Ovary (tissue), 9 donors: ENCODE data around the gene NPAS3. TPM values are rescaled to one million over a fixed set of nuclear protein-coding genes. Genes with fewer than 3 reads are reported as not detected.

Experiments
- DNase-seq, 5 donors: peaks; one replicate each; pipeline ENCODE4 v3.0.0-alpha.2; 2019 to 2020
- H3K27ac ChIP-seq, 2 donors: fragments of 200-600 bp; one replicate each; pipeline versions ENCODE4 v1.5.1 to v1.8.0; 2019 to 2022
- H3K27me3 ChIP-seq: fragments of 200-600 bp; one replicate; pipeline ENCODE4 v1.8.0; 2022
- H3K36me3 ChIP-seq: fragments of 200-600 bp; sonication (generic); one replicate; pipeline ENCODE4 v1.5.1; 2019
- H3K4me1 ChIP-seq: one replicate; pipeline ENCODE4 v1.8.1; 2013; ENCODE audit warnings: mild to moderate bottlenecking, moderate library complexity; ENCODE audit not compliant: insufficient read depth
- H3K4me3 ChIP-seq: fragments of 200-600 bp; sonication (generic); one replicate; pipeline ENCODE4 v1.5.1; 2017
- H3K9me3 ChIP-seq, 2 donors: fragments of 200-600 bp in 1 of 2; sonication (generic) in 1 of 2; one replicate each; pipeline versions ENCODE4 v1.5.1 to v1.8.1; 2013 to 2019; ENCODE audit warnings: mild to moderate bottlenecking in 1 of 2, moderate library complexity in 1 of 2
- EP300 ChIP-seq: sonication (generic); formaldehyde crosslinking; IDR thresholded peaks from one replicate; pipeline ENCODE4 v1.6.1; 2017; ENCODE audit warnings: antibody characterized with exemption
- POLR2A ChIP-seq: fragments of 450-650 bp; IDR thresholded peaks from one replicate; pipeline ENCODE4 v1.6.1; 2017; ENCODE audit warnings: antibody characterized with exemption, mild to moderate bottlenecking, moderate library complexity
- WGBS, 3 donors: extraction: QIAGEN DNeasy Blood & Tissue Kit in 1 of 3; methylation state at CpG; one replicate each; pipeline versions ENCODE4 v1.1.5 to v1.1.7; 2013 to 2017; 5-methylcytosine and 5-hydroxymethylcytosine counted together
- intact Hi-C, 4 donors: fragments of 100-400 bp; cut with DNase I; formaldehyde crosslinking; loops; one replicate each; pipeline versions ENCODE4 v1.11.0 to v1.15.1; 2022 to 2023
- polyA plus RNA-seq, 2 donors: library from polyadenylated mRNA; stranded (reverse); fragments of 200-250 nt in 1 of 2; fragments of 350-450 nt in 1 of 2; fragmentation: Illumina TruSeq in 1 of 2; extraction: RNeasy Lipid Tissue Mini Kit (QIAGEN cat#74804) in 1 of 2; gene quantifications; one replicate each; pipeline ENCODE4 v1.2.3, GENCODE V29; 2013 to 2014
- total RNA-seq, 7 donors: library from RNA; depleted of rRNA in 2 of 7; stranded (reverse); fragments of >200 nt in 2 of 7; fragmentation: NEBNext Ultra II Directional in 3 of 7; extraction: Animal tissue kit (Norgen Biotek cat#: 25700) in 3 of 7; gene quantifications; one replicate each; pipeline versions ENCODE4 v1.1.0 to v1.2.4, GENCODE V29; 2016 to 2023
- TF ChIP-seq, protein P1 (sequence below), 3 donors: fragments of 450-650 bp in 2 of 3; fragments of 200-600 bp in 1 of 3; IDR thresholded peaks; one replicate each; pipeline versions ENCODE4 v1.5.1 to v1.8.0; 2016 to 2022; ENCODE audit warnings: antibody characterized with exemption in 3 of 3, mild to moderate bottlenecking in 1 of 3
- donor health status: DM: no; HTN: no; CAD: no; lungs with moderate emphysema.
- donor health status: DM: no; HTN: no; CAD: no.
- donor health status: Bipolar disorder and iron deficiency.
- donor health status: DM: yes; HTN: yes; CAD: no.
- donor health status: DM: no; HTN: no; CAD: no.
- donor health status: DM: yes; HTN: yes; CAD: no.

The NPAS3 gene
- total and polyA plus RNA-seq, 9 donors: 1.9 to 15.4 (median 11.4) TPM

GRCh38 chr14:33670235-33670634 lies 731.6 kb downstream of the NPAS3 start:
- no peak for TF ChIP-seq POLR2A
- no peak for TF ChIP-seq EP300
- TF ChIP-seq, protein P1, sequence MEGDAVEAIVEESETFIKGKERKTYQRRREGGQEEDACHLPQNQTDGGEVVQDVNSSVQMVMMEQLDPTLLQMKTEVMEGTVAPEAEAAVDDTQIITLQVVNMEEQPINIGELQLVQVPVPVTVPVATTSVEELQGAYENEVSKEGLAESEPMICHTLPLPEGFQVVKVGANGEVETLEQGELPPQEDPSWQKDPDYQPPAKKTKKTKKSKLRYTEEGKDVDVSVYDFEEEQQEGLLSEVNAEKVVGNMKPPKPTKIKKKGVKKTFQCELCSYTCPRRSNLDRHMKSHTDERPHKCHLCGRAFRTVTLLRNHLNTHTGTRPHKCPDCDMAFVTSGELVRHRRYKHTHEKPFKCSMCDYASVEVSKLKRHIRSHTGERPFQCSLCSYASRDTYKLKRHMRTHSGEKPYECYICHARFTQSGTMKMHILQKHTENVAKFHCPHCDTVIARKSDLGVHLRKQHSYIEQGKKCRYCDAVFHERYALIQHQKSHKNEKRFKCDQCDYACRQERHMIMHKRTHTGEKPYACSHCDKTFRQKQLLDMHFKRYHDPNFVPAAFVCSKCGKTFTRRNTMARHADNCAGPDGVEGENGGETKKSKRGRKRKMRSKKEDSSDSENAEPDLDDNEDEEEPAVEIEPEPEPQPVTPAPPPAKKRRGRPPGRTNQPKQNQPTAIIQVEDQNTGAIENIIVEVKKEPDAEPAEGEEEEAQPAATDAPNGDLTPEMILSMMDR (IDR thresholded peaks at IDR 0.05): no peak
- WGBS, 3 donors: 90 to 94% (median 93%) methylated on average over 5 of the region's 5 CpGs
- Histone ChIP-seq H3K4me1 (no peaks in the 10 kb centered on the region), H3K27ac (no peak overlapping the region), H3K4me3 (no peak overlapping the region), H3K9me3 (no peaks in the 10 kb centered on the region), H3K36me3 (no peaks in the 10 kb centered on the region), H3K27me3 (no peaks in the 10 kb centered on the region)
- intact Hi-C loops: no loop called here
- no peak for DNase-seq

DNA sequence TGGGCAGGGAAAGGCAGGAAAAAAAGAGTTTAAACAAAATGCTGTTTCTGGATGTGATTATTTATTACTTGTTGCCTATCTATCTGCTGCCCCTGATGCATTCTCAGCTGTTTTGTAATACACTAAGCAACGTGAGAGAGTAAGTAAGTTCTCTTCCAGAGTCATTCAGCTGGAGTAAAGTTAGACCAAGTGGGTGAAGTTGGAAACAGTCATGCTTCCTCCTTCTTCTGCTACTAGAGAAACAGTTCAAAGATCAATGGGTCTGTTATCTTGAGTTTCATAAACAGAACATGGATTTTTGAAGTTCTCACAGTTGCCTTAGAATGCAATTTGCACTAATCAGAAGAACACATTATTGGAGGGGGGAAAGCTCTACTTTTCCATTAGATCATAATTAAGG lies 732.9 kb downstream of the NPAS3 start:
- no peak overlapping the region for H3K27ac ChIP-seq
- intact Hi-C loops: no loop called here
- H3K4me3 ChIP-seq: no peak overlapping the region
- no peaks in the 10 kb centered on the region for H3K4me1 ChIP-seq
- no peaks in the 10 kb centered on the region for H3K9me3 ChIP-seq
- no peak for DNase-seq
- TF ChIP-seq EP300 (no peak), POLR2A (no peak)
- TF ChIP-seq, protein P1 (IDR thresholded peaks at IDR 0.05): no peak
- H3K36me3 ChIP-seq: no peaks in the 10 kb centered on the region
- WGBS, 3 donors: 10 to 31% (median 23%) methylated on average over 1 of the region's 1 CpG
- no peaks in the 10 kb centered on the region for H3K27me3 ChIP-seq

DNA sequence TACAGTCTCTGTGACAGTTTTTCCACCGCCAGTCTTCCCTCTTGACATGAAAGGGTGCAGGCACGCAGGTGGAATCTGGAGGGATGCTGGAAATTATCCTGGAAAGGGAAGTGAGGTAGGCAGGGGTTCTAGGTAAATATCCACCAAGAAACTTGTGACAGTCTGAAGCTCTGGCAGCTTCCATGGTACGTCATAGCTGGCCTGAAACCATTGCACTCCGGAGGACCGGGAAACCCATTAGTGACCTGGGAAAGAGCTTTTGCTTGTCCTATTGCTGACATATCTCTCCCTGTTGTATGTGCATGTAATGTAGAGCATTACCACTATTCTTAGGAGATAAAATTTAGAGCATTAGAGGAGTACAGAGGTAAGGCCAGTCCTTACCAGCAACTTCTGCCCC lies 736.2 kb downstream of the NPAS3 start:
- Histone ChIP-seq H3K36me3 (no peaks in the 10 kb centered on the region), H3K4me3 (no peak overlapping the region), H3K9me3 (no peaks in the 10 kb centered on the region), H3K4me1 (no peaks in the 10 kb centered on the region), H3K27ac (no peak overlapping the region), H3K27me3 (no peaks in the 10 kb centered on the region)
- intact Hi-C loops: no loop called here
- TF ChIP-seq, protein P1 (IDR thresholded peaks at IDR 0.05): no peak
- TF ChIP-seq POLR2A (no peak), EP300 (no peak)
- no peak for DNase-seq
- WGBS, 3 donors: 94 to 96% (median 95%) methylated on average over 5 of the region's 5 CpGs

GRCh38 chr14:33675415-33676130 lies 736.9 kb downstream of the NPAS3 start:
- Histone ChIP-seq H3K9me3 (no peaks in the 10 kb centered on the region), H3K4me1 (no peaks in the 10 kb centered on the region), H3K27ac (no peak overlapping the region), H3K27me3 (no peaks in the 10 kb centered on the region), H3K36me3 (no peaks in the 10 kb centered on the region), H3K4me3 (no peak overlapping the region)
- TF ChIP-seq POLR2A (no peak), EP300 (no peak)
- TF ChIP-seq, protein P1 (IDR thresholded peaks at IDR 0.05): no peak
- intact Hi-C loops: no loop called here
- 69 to 77% (median 73%) methylated on average over 5 of the region's 5 CpGs for WGBS, 3 donors
- no peak for DNase-seq
